Measurements from ENCODE around the gene MIF4GD. TPM values are rescaled to one million over a fixed set of nuclear protein-coding genes. Genes with fewer than 3 reads are reported as not detected.

Gene MIF4GD
- total and polyA plus RNA-seq, 9 of the 15 experiments (the other 6 are each of a cell fraction or from before 2014, with no cell fraction given): 11.8 to 63.8 (median 28.1) TPM

DNA sequence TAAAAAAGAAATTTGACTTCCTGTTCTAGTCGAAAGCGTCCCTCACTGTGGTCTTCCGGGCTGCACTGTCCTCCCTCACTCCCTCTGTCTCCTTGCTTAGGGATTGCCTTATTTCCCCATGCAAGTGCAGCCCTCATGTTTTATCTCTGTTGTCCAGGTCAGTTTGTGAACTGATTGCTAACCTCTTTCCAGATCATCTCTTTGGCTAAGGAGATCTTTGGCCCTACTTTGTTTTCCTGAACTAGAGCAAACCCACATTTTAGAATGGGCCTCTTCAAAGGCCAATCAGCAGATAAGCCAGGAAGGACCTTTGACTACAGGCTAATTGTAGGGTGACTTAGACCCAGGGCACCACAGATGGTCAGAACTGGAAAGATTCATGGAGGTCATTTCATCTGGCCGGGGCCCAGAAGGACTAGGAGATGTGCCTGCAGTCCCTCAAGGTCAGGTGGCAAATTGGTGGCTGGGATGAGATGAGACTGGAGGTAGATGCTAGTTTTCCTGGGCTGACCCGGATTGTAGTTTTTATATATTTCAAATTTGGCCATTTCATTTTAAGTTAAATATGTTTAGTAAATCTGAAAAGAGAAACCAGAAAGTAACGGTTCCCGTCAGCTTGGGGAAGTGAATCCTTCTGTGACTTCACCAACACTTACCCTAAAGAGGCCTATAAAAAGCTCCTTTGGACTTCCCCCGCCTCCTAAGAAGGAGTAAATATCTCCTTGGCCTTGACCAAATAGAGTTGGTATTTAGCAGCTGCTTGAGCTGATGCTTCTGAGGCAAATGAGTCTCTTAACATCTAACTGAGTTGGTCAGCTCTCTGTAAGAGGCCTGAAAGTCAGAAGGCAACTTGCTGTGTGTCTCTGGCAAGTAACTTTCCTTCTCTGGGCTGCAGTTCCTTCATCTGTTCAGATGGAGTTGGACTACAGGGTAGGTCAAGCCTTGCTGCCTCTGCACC is 24.4 kb upstream of the MIF4GD start (continued):
- TF ChIP-seq CTCF (IDR thresholded peaks at IDR 0.05 in 2 of 3, conservative IDR thresholded peaks at IDR 0.05 in 1 of 3; ENCODE audit: insufficient read depth in 2 of 3, low read depth in 1 of 3, low read length in 3 of 3): peak in 1 of 3 experiments; percentile 3; a peak in 1 of 6 replicates
- no peak for TF ChIP-seq EWSR1 (IDR thresholded peaks at IDR 0.05; ENCODE audit: borderline replicate concordance, low read depth, partially characterized antibody)
- TF ChIP-seq CXXC5 (CRISPR knock-in tag; IDR thresholded peaks at IDR 0.05): no peak
- 0 out of 2 replicates have a peak, but pooled peaks have one; percentile 8 for TF ChIP-seq CEBPG (CRISPR knock-in tag; IDR thresholded peaks at IDR 0.05)
- no peak for TF ChIP-seq CEBPG (tag; conservative IDR thresholded peaks at IDR 0.05 in 1 of 2, IDR thresholded peaks at IDR 0.05 in 1 of 2)
- no peak for TF ChIP-seq FIP1L1 (IDR thresholded peaks at IDR 0.05; ENCODE audit: low read depth, low read length, poor library complexity, severe bottlenecking)
- no peak for TF ChIP-seq RFX7 (CRISPR knock-in tag; IDR thresholded peaks at IDR 0.05)
- peak; percentile 66 for TF ChIP-seq ZBTB40 (IDR thresholded peaks at IDR 0.05)
- TF ChIP-seq ZBTB40 (CRISPR knock-in tag; IDR thresholded peaks at IDR 0.05): no peak
- no peak for TF ChIP-seq CBX8 (IDR thresholded peaks at IDR 0.05; ENCODE audit: borderline replicate concordance, extremely low read depth, low read depth, low read length, poor library complexity, severe bottlenecking)
- TF ChIP-seq PTBP1 (IDR thresholded peaks at IDR 0.05; ENCODE audit: low read depth, low read length): no peak
- TF ChIP-seq CHD4 (IDR thresholded peaks at IDR 0.05; ENCODE audit: insufficient read depth, insufficient replicate concordance, low read depth, low read length, poor library complexity, severe bottlenecking): no peak
- no peak for TF ChIP-seq ZSCAN29 (IDR thresholded peaks at IDR 0.05)
- peak; percentile 38 for TF ChIP-seq RBM25 (IDR thresholded peaks at IDR 0.05; ENCODE audit: low read depth, low read length, severe bottlenecking)
- no peak for TF ChIP-seq EZH2 (IDR thresholded peaks at IDR 0.05; ENCODE audit: borderline replicate concordance, low read depth, low read length)

Data from K562 (cell line).